Hindlimb muscle (tissue), 1 donor: Measurements from ENCODE around the gene NTRK2. TPM values are rescaled to one million over a fixed set of nuclear protein-coding genes. Genes with fewer than 3 reads are reported as not detected.

Experiments used
- DNase-seq: peaks from one replicate; pipeline ENCODE4 v3.0.0-alpha.2; 2013
- polyA plus RNA-seq: library from polyadenylated mRNA; unstranded; fragments of 120-200 nt; gene quantifications from one replicate; pipeline ENCODE4 v1.2.1, GENCODE V29; 2013; ENCODE audit not compliant: insufficient read length

Gene NTRK2
- polyA plus RNA-seq, 1 donor = 14.5 TPM

GRCh38 chr9:84781931-84782866, 112.7 kb downstream of the NTRK2 start:
- peak; percentile 34 for DNase-seq

GRCh38 chr9:84785792-84786547, 116.4 kb downstream of the NTRK2 start:
- no peak for DNase-seq

GRCh38 chr9:84788803-84789462, 119.4 kb downstream of the NTRK2 start:
- no peak for DNase-seq

GRCh38 chr9:84789463-84789830, 119.9 kb downstream of the NTRK2 start:
- no peak for DNase-seq

GRCh38 chr9:84791643-84792042, 122.1 kb downstream of the NTRK2 start:
- no peak for DNase-seq

GRCh38 chr9:84793251-84793650, 123.7 kb downstream of the NTRK2 start:
- DNase-seq = no peak

- no peak for DNase-seq
Measured at GRCh38 chr9:84794981-84795637, 125.6 kb downstream of the NTRK2 start.

GRCh38 chr9:84796404-84796803, 126.9 kb downstream of the NTRK2 start:
- no peak for DNase-seq

GRCh38 chr9:84799251-84799650, 129.7 kb downstream of the NTRK2 start:
- DNase-seq = no peak

GRCh38 chr9:84804951-84805694, 135.6 kb downstream of the NTRK2 start:
- DNase-seq = no peak

- no peak for DNase-seq
Measured at GRCh38 chr9:84807431-84807830, 137.9 kb downstream of the NTRK2 start.

- DNase-seq = no peak
Measured at GRCh38 chr9:84807870-84808390, 138.4 kb downstream of the NTRK2 start.

GRCh38 chr9:84808416-84808815, 138.9 kb downstream of the NTRK2 start:
- DNase-seq = no peak

- no peak for DNase-seq
Measured at GRCh38 chr9:84811072-84811750, 141.7 kb downstream of the NTRK2 start.

- no peak for DNase-seq
Measured at GRCh38 chr9:84811751-84812074, 142.2 kb downstream of the NTRK2 start.

GRCh38 chr9:84812355-84812754, 142.8 kb downstream of the NTRK2 start:
- no peak for DNase-seq

GRCh38 chr9:84812847-84813246, 143.3 kb downstream of the NTRK2 start:
- DNase-seq = no peak

GRCh38 chr9:84815554-84815953, 146.0 kb downstream of the NTRK2 start:
- no peak for DNase-seq

- DNase-seq = no peak
Measured at GRCh38 chr9:84817038-84817437, 147.5 kb downstream of the NTRK2 start.

- DNase-seq = no peak
Measured at GRCh38 chr9:84818791-84819190, 149.3 kb downstream of the NTRK2 start.

GRCh38 chr9:84819491-84819991, 150.0 kb downstream of the NTRK2 start:
- no peak for DNase-seq
